Fibroblast of mammary gland (primary cell): ENCODE measurements around the gene ASXL3.

ENCODE experiments used
- DNase-seq: peaks from one replicate; pipeline ENCODE4 v3.0.0-alpha.2; 2010; ENCODE audit warnings: low read depth
- H3K4me3 ChIP-seq: 2 replicates; pipeline ENCODE4 v1.5.1; 2011; ENCODE audit warnings: low read depth, mild to moderate bottlenecking, low read length, moderate library complexity; ENCODE audit not compliant: control insufficient read depth
- TF ChIP-seq, protein P1 (sequence below): conservative IDR thresholded peaks from 2 replicates; pipeline ENCODE4 v1.5.1; 2011; ENCODE audit warnings: low read depth, low read length, inconsistent platforms; ENCODE audit not compliant: control insufficient read depth, insufficient read depth

Gene ASXL3

DNA sequence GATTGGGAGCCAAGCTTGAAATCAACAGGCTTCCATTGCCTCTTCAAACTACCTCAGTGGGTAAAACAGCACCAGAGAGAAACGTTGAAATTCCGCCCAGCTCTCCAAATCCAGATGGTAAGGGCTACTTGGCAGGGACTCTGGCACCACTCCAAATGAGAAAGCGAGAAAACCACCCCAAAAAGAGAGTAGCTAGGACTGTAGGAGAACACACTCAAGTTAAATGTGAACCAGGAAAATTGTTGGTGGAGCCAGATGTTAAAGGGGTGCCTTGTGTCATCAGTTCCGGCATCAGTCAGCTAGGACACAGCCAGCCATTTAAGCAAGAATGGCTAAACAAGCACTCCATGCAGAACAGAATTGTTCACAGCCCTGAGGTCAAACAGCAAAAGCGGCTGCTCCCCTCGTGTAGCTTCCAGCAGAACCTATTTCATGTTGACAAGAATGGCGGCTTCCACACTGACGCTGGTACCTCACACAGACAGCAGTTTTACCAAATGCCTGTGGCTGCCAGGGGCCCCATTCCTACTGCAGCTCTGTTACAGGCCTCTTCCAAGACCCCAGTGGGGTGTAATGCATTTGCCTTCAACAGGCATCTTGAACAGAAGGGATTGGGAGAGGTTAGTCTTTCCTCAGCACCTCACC is 167.3 kb downstream of the ASXL3 start:
- no peak for DNase-seq
- no peak overlapping the region for H3K4me3 ChIP-seq
- TF ChIP-seq, protein P1, sequence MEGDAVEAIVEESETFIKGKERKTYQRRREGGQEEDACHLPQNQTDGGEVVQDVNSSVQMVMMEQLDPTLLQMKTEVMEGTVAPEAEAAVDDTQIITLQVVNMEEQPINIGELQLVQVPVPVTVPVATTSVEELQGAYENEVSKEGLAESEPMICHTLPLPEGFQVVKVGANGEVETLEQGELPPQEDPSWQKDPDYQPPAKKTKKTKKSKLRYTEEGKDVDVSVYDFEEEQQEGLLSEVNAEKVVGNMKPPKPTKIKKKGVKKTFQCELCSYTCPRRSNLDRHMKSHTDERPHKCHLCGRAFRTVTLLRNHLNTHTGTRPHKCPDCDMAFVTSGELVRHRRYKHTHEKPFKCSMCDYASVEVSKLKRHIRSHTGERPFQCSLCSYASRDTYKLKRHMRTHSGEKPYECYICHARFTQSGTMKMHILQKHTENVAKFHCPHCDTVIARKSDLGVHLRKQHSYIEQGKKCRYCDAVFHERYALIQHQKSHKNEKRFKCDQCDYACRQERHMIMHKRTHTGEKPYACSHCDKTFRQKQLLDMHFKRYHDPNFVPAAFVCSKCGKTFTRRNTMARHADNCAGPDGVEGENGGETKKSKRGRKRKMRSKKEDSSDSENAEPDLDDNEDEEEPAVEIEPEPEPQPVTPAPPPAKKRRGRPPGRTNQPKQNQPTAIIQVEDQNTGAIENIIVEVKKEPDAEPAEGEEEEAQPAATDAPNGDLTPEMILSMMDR = no peak

DNA sequence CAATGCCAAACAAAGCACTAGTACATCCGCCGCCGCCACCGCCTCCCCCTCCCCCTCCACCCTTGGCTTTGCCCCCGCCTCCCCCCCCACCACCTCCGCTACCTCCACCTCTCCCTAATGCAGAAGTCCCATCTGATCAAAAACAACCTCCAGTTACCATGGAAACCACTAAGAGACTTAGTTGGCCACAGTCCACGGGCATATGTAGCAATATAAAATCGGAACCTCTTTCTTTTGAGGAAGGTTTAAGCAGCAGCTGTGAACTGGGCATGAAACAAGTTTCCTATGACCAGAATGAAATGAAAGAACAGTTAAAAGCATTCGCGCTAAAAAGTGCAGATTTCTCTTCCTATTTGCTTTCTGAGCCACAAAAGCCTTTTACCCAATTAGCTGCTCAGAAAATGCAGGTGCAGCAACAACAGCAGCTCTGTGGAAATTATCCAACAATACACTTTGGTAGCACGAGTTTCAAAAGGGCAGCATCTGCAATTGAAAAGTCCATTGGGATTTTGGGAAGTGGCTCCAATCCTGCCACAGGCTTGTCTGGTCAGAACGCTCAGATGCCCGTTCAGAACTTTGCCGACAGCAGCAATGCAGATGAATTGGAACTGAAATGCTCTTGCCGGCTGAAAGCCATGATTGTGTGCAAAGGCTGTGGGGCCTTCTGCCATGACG is 168.0 kb downstream of the ASXL3 start:
- TF ChIP-seq, protein P1 = no peak
- DNase-seq = no peak
- H3K4me3 ChIP-seq = no peak overlapping the region

DNA sequence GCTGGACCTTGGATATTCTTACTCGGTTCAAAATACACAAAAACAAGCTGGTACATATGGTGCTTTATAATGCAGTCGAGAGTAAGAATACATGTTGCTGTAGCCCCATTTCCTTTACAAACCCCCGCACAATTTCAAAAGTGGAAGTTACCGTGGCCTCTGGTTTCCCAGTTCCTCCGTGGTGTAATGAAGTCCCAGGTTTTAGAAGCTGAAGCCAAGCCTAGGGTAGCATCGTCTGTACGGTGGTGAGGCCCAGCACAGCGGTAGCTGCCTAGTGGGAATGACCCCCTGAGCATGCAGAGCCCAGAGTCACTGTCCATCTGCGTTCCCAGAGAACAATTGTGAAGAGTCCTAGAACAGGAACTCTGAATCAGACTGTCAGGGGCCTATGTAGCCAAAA is 171.8 kb downstream of the ASXL3 start:
- no peak for DNase-seq
- no peak overlapping the region for H3K4me3 ChIP-seq

DNA sequence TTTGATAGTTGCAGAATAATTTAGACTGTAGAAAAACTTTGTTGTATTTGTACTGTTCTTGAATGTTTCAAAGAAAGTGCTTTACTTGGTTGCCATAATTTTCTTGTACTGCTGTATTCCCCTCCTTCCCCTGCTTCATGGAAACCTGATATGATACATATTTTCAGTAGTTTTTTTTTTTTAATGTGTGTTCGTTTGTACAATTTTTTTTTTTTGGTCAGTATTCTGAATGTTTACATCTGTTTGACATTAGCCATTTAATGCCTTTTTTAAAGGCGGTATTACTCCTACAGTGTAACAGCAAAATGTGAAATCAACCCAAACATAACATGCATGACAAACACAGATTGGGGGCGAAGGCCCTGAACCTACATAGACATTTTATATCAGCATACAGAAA is 172.3 kb downstream of the ASXL3 start:
- TF ChIP-seq, protein P1 = no peak
- no peak for DNase-seq
- no peak overlapping the region for H3K4me3 ChIP-seq

More for the DNA sequence above, 171.8 kb downstream of the ASXL3 start:
- TF ChIP-seq, protein P1 = no peak

DNA sequence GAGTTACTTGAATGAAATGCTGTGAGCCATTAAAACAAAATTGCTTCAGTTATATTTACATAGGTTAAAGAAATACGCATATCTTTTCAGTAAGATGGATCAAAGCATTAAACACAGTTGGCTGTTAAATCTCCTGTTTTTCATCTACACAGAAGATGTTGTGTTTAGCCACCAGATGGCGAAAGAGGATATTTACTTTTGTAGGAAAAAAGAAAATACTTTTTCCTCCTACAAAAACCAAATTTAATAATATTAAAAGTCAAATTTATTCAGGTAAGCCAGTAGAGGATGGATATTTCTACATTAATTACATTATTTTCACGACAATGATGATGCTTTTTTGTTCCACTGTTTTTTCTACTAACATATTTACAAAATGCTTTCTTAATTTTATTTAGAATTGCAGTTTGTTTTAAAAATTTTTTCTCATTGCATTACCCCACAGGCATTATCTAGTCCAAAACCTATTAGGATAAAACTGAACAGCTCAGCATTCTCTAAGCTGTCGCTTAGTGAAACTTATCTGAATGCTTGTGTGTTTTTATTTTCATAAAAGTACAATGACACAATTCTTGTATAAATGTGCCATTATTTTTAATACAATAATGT is 173.7 kb downstream of the ASXL3 start:
- TF ChIP-seq, protein P1 = peak; percentile 58
- peak; percentile 58 for DNase-seq

DNA sequence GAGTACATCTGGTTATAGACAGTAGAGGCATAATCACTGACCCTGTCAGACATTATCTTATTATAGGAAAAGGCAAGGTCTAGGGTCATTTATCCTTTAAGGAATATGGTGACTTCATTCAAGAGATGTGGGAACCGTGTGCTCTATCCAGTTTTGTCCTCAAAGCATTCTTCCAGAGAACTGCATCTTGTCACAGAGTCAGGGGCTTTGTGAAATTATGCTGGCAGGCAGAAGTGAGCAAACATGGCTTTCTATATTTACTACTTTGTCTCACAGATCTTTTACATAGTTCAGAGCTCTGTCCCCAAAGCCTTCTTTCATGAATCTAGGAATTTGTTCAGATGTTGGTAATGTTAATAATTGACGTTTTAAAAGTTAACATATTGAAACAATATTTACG is 177.4 kb downstream of the ASXL3 start:
- TF ChIP-seq, protein P1 = no peak
- H3K4me3 ChIP-seq = no peak overlapping the region
- no peak for DNase-seq

More for the DNA sequence above, 173.7 kb downstream of the ASXL3 start:
- no peak overlapping the region for H3K4me3 ChIP-seq
